ENCODE measurements around the gene IFITM5. TPM values are rescaled to one million over a fixed set of nuclear protein-coding genes. Genes with fewer than 3 reads are reported as not detected.
"Not testable (repeated sequence)": the region's sequence is repeated elsewhere in the genome, so short reads cannot be mapped to it uniquely, and the experiment has no call there.

The IFITM5 gene
- total and polyA plus RNA-seq, 9 donors, result not detected

DNA sequence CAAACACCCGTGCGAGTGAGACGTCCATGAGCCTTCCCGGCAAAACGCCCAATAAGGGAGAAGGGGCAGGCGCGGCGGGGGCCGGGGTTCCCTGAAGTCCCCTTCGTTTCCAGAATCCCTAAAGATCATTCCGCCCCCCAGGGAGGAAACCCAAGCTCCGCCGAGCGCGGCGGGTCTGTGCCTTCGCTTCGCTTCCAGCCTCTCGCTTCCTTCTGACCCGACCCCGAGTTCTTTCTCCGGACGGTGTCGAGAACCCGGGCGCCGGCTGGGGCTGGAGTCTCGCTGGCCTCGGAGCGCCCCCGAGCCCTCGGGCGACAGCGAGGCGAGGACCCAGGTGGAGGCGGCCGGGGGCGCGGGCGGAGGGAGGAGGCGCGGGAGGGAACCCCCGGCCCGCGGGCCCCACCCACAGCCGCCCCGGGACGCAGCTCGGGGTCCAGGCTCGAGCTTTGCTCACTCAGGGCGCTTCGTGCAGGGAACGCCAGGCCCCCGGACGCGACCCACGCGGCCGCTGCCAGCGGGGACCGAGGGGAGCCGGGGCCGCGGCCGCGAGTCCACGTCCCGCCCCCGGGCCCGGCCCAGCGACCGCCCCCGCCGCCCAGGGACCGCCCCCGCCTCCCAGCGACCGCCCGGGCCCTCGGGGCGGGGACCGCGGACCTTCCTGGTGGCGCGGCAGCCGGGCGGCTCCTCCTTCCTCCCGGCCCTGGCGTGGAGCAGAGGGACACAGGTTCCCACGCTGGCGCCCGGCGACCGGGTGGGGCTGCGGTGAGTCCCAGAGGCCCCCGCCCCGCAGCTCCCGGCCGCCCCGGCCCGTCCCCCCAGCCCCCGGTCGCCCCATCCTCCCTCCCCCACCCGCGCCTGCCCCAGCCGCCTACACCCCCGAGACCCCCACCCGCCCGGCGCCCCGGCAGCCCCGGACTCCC, 10.6 kb downstream of the IFITM5 start, which contains the start of gene PGGHG:
Gene PGGHG, plus strand, starts transcription at position 649 of the 920 bp plus-strand sequence. CDS start 691 bp downstream, outside the sequence.
- no peak within 1 kb of the TSS for H3K27ac ChIP-seq
- no peaks in the 10 kb centered on the region for H3K4me1 ChIP-seq (ENCODE audit: insufficient read depth)
- 1 to 2% (median 2%) methylated on average over 53 to 112 of the region's 112 CpGs for WGBS, 3 donors
- peak; percentile 44 to 65 (median 55) for DNase-seq
- intact Hi-C loops (cut with DNase I), result no loop called here
- H3K36me3 ChIP-seq, result no peaks in the 10 kb centered on the region
- no peak for TF ChIP-seq CTCF (IDR thresholded peaks at IDR 0.05)
- TF ChIP-seq EP300 (IDR thresholded peaks at IDR 0.05), result no peak
- TF ChIP-seq POLR2A (IDR thresholded peaks at IDR 0.05), result no peak
- H3K4me3 ChIP-seq, result peak within 1 kb of the TSS; percentile 43
- no peaks in the 10 kb centered on the region for H3K9me3 ChIP-seq
- H3K27me3 ChIP-seq, result no peaks in the 10 kb centered on the region

- intact Hi-C loops (cut with DNase I), result no loop called here
- no peaks in the 10 kb centered on the region for H3K9me3 ChIP-seq
- H3K36me3 ChIP-seq, result no peaks in the 10 kb centered on the region
- H3K27me3 ChIP-seq, result no peaks in the 10 kb centered on the region
- peak in 3 of 5 donors; percentile 18 to 43 (median 21) for DNase-seq
- no peak for TF ChIP-seq POLR2A (IDR thresholded peaks at IDR 0.05)
- H3K4me3 ChIP-seq, result peak overlapping the region; percentile 43
- H3K4me1 ChIP-seq (ENCODE audit: insufficient read depth), result no peaks in the 10 kb centered on the region
- WGBS, 3 donors, result 23 to 30% (median 27%) methylated on average over 40 to 41 of the region's 41 CpGs
- H3K27ac ChIP-seq, result no peak overlapping the region
These were observed 11.4 kb downstream of the IFITM5 start for GRCh38 chr11:287821-288477.

GRCh38 chr11:286977-287820, 12.1 kb downstream of the IFITM5 start:
- intact Hi-C loops (cut with DNase I); H3K4me3 ChIP-seq; H3K27me3 ChIP-seq; H3K9me3 ChIP-seq; H3K36me3 ChIP-seq; H3K4me1 ChIP-seq (ENCODE audit: insufficient read depth); H3K27ac ChIP-seq: not testable (repeated sequence)
- DNase-seq, result peak in 4 of 5 donors; percentile 14 to 28 (median 18)
- 84 to 90% (median 88%) methylated on average over 27 of the region's 27 CpGs for WGBS, 3 donors

DNA sequence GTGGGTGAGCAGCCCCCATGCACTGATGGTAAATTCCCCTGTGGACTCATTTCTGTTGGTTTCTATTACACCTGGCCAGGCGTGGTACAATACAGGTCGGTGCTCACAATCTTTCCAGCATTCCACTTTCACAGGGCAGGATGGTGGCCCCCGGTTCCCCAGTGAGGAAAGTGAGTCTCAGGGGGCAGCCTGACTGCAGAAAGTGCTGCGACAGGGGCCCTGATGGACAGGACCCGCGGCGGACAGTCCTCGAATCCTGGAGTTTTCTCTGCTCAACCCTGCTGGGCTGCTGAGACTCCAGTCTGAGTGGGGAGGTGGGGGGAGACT, 13.5 kb downstream of the IFITM5 start:
- H3K36me3 ChIP-seq, result no peaks in the 10 kb centered on the region
- H3K27me3 ChIP-seq, result no peaks in the 10 kb centered on the region
- no peaks in the 10 kb centered on the region for H3K4me1 ChIP-seq (ENCODE audit: insufficient read depth)
- TF ChIP-seq POLR2A (IDR thresholded peaks at IDR 0.05) (no peak), CTCF (IDR thresholded peaks at IDR 0.05) (no peak), EP300 (IDR thresholded peaks at IDR 0.05) (no peak)
- peak in 1 of 5 donors; percentile 27 for DNase-seq
- no peaks in the 10 kb centered on the region for H3K9me3 ChIP-seq
- intact Hi-C loops (cut with DNase I), result no loop called here
- no peak overlapping the region for H3K4me3 ChIP-seq
- H3K27ac ChIP-seq, result no peak overlapping the region
- 83 to 96% (median 92%) methylated on average over 8 of the region's 8 CpGs for WGBS, 3 donors

Data from ovary (tissue), 9 donors.